ENCODE data around the gene LRRC4C.
A peak's percentile ranks its signal among the peaks of the same experiment; 100 is the strongest.

Gene LRRC4C

GRCh38 chr11:41328324-41328723 lies 131.1 kb downstream of the LRRC4C start:
- DNase-seq = no peak
- no peak for ATAC-seq (replicated peaks)
- no peak overlapping the region for H3K4me3 Mint-ChIP-seq
- H3K27ac Mint-ChIP-seq = no peak overlapping the region
- no peaks in the 10 kb centered on the region for H3K36me3 Mint-ChIP-seq
- no peaks in the 10 kb centered on the region for H3K27me3 Mint-ChIP-seq
- no peaks in the 10 kb centered on the region for H3K4me1 Mint-ChIP-seq
- H3K9me3 Mint-ChIP-seq = peaks cover 2 to 4% of the 10 kb centered on the region in 2 donors

- no peak for DNase-seq
- Mint-ChIP-seq H3K27ac (no peak overlapping the region), H3K36me3 (no peaks in the 10 kb centered on the region), H3K4me1 (peaks cover 0 to 2% of the 10 kb centered on the region in 2 donors), H3K9me3 (peaks cover 4% of the 10 kb centered on the region in 2 donors), H3K27me3 (no peaks in the 10 kb centered on the region), H3K4me3 (no peak overlapping the region)
- no peak for ATAC-seq (replicated peaks)
Observed at GRCh38 chr11:41323446-41323845, 136.0 kb downstream of the LRRC4C start.

DNA sequence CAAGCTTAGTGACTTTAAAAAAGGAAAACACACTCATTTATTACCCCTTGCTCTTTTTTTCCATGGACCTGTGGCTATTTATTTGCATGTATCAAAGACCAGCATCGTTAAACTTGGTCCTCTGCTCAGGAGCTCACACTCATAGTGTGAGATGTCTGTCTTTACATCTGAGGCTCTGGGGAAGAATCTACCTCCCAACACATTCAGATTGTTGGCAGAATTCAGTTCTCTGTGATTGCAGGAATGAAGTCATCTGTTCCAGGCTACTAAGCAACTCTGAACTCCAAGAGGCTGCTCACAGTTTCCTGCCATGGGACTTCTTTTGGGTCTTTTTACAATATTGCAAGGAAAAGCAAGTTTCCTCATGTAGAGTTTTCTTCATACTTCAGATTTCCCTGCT lies 138.8 kb downstream of the LRRC4C start:
- Mint-ChIP-seq H3K4me3 (no peak overlapping the region), H3K36me3 (no peaks in the 10 kb centered on the region), H3K4me1 (peaks cover 0 to 2% of the 10 kb centered on the region in 2 donors), H3K27me3 (no peaks in the 10 kb centered on the region), H3K27ac (peak overlapping the region; percentile 57), H3K9me3 (peaks cover 1 to 8% of the 10 kb centered on the region in 2 donors)
- DNase-seq = no peak
- ATAC-seq (replicated peaks) = peak; percentile 56 to 86

GRCh38 chr11:41320238-41320637 lies 139.2 kb downstream of the LRRC4C start:
- Mint-ChIP-seq H3K9me3 (peaks cover 1 to 8% of the 10 kb centered on the region in 2 donors), H3K4me3 (no peak overlapping the region), H3K36me3 (no peaks in the 10 kb centered on the region), H3K4me1 (peaks cover 0 to 2% of the 10 kb centered on the region in 2 donors), H3K27ac (no peak overlapping the region), H3K27me3 (no peaks in the 10 kb centered on the region)
- peak; percentile 33 to 61 for ATAC-seq (replicated peaks)
- no peak for DNase-seq

DNA sequence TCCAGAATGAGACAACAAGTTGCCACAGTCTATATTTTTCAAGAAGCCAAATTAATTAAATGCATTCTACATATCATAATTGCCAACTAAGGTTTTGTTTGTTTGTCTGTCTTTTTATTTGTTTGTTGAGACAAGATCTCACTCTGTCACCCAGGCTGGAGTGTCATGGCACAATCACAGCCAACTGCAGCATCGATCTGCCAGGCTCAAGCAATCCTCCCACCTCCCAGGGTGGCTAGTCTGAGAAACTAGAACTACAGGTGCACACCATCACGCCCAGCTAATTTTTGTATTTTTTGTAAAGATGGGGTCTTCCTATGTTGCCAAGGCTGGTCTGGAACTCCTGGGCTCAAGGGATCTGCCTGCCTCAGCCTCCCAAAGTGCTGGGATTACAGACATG lies 140.0 kb downstream of the LRRC4C start:
- Mint-ChIP-seq H3K4me3 (no peak overlapping the region), H3K9me3 (peaks cover 1 to 8% of the 10 kb centered on the region in 2 donors), H3K36me3 (no peaks in the 10 kb centered on the region), H3K27me3 (no peaks in the 10 kb centered on the region), H3K27ac (no peak overlapping the region), H3K4me1 (peaks cover 0 to 2% of the 10 kb centered on the region in 2 donors)
- ATAC-seq (replicated peaks) = no peak
- no peak for DNase-seq

- Mint-ChIP-seq H3K36me3 (no peaks in the 10 kb centered on the region), H3K27me3 (no peaks in the 10 kb centered on the region), H3K4me3 (no peak overlapping the region), H3K27ac (no peak overlapping the region), H3K4me1 (peaks cover 0 to 2% of the 10 kb centered on the region in 2 donors), H3K9me3 (peaks cover 0 to 8% of the 10 kb centered on the region in 2 donors)
- ATAC-seq (replicated peaks) = no peak
- DNase-seq = no peak
Observed at GRCh38 chr11:41316751-41317150, 142.7 kb downstream of the LRRC4C start.

DNA sequence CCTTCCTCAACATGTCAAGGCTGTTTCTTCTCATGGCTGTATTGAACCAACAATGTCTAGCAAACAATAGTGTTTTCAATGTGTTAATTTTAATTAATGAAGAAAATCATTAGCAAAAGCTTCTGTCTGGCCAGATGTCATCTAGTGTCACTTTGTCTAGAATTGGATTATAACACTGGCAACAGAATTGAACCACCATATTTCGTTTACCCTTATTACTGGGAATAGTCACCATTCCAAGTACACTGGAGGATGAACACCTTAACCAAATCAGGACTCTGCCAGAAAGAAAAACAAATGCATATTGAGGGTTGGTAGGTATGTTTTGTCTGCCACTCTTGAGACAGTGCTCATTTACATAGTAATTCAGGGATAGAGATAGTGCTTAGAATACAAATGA lies 146.2 kb downstream of the LRRC4C start:
- no peak overlapping the region for H3K4me3 Mint-ChIP-seq
- no peaks in the 10 kb centered on the region for H3K36me3 Mint-ChIP-seq
- no peak for DNase-seq
- ATAC-seq (replicated peaks) = no peak
- H3K9me3 Mint-ChIP-seq = peaks cover 0 to 4% of the 10 kb centered on the region in 2 donors
- H3K27ac Mint-ChIP-seq = no peak overlapping the region
- no peaks in the 10 kb centered on the region for H3K27me3 Mint-ChIP-seq
- H3K4me1 Mint-ChIP-seq = peaks cover 0 to 1% of the 10 kb centered on the region in 2 donors

DNA sequence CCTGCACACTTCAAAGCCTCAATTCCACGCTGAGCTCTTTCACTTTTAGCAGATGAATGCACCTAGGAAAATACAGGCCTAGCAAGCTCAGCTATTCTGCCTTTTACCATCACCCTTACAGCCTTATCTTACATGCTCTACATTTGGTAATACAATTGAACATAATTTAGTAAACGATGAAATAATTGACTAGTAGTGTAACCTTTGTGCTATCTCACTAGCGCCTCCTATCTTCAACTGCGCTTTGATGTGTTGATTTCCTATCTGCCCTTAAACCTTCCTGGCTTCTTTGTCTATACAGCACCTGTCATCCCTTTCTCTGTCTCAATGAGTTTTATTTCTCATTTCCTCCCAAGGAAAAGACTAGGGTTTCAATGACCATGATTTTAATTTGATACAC lies 149.7 kb downstream of the LRRC4C start:
- Mint-ChIP-seq H3K4me3 (no peak overlapping the region), H3K27ac (no peak overlapping the region), H3K27me3 (no peaks in the 10 kb centered on the region), H3K4me1 (peaks cover 12 to 13% of the 10 kb centered on the region in 2 donors), H3K36me3 (peaks cover 0 to 3% of the 10 kb centered on the region in 2 donors), H3K9me3 (peaks cover 3 to 4% of the 10 kb centered on the region in 2 donors)
- no peak for DNase-seq
- ATAC-seq (replicated peaks) = no peak

- H3K4me3 Mint-ChIP-seq = no peak overlapping the region
- H3K27ac Mint-ChIP-seq = peak overlapping the region; percentile 62
- H3K9me3 Mint-ChIP-seq = peaks cover 3 to 4% of the 10 kb centered on the region in 2 donors
- H3K36me3 Mint-ChIP-seq = peaks cover 0 to 3% of the 10 kb centered on the region in 2 donors
- ATAC-seq (replicated peaks) (peak in 1 of 2 donors; percentile 41), DNase-seq (no peak)
- no peaks in the 10 kb centered on the region for H3K27me3 Mint-ChIP-seq
- peaks cover 12 to 13% of the 10 kb centered on the region in 2 donors for H3K4me1 Mint-ChIP-seq
Observed at GRCh38 chr11:41309111-41309522, 150.3 kb downstream of the LRRC4C start.

GRCh38 chr11:41308286-41308685 lies 151.2 kb downstream of the LRRC4C start:
- ATAC-seq (replicated peaks) (no peak), DNase-seq (no peak)
- Mint-ChIP-seq H3K36me3 (peaks cover 0 to 3% of the 10 kb centered on the region in 2 donors), H3K9me3 (peaks cover 3 to 4% of the 10 kb centered on the region in 2 donors), H3K27me3 (no peaks in the 10 kb centered on the region), H3K4me1 (peaks cover 12 to 13% of the 10 kb centered on the region in 2 donors), H3K4me3 (no peak overlapping the region), H3K27ac (no peak overlapping the region)

DNA sequence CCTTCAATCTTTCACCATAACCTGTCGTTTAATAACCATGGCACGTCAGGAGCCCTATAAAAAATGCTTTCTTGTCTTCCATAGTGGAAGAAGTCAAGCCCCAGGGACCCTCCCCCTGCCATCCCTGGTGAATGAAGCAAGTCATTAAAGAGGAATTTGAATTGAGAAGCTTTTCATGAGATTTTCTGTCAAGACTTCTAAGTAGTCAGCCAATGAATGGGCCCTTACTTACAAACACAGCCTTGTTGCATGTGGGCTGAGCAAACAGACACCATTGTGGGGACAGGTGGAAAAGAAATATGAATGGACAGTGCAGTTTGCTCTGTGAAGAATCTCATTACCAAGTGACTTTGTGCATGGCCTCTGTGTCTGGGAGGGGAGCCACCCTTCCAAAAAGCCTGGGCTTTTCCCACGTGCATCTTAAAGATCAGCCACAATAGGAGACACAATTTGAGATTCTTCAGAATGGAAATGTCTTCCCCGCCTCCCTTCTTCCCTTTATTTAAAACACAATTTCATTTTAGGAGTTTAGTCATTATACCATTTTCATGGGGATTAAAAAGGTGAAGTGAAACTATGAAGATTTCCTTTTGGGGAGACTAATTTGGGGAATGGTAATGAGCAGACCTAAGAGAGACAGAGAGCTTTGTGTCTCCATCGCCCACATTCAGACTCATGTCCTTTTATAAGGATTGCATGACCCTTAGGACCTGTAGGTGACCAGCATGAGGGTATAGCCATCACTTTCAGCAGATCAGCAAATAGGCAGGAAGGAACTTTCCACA lies 152.0 kb downstream of the LRRC4C start:
- no peak for DNase-seq
- H3K27ac Mint-ChIP-seq = peak overlapping the region; percentile 73

DNA sequence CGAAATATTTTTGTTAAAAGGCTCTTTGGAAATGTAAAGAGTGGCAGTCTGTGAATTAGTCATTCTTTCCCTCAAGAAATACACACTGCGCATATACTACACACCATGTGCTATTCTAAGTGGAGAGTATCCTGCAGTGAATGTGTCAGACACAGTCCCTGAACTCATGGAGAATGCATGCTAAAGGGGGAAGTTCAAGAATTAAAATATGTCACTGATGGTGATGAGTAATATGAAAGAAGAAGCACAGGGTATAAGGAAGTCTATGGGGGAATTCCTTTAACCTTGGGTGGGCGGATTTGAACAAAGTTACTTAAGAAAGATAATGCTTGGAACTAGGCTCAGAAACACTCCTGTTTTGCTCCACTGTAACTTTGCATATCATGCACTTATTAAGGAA lies 153.0 kb downstream of the LRRC4C start:
- ATAC-seq (replicated peaks) (peak; percentile 81 to 82), DNase-seq (no peak)
- peaks cover 12 to 13% of the 10 kb centered on the region in 2 donors for H3K4me1 Mint-ChIP-seq
- H3K9me3 Mint-ChIP-seq = peaks cover 3 to 4% of the 10 kb centered on the region in 2 donors
- peaks cover 0 to 3% of the 10 kb centered on the region in 2 donors for H3K36me3 Mint-ChIP-seq
- H3K27me3 Mint-ChIP-seq = no peaks in the 10 kb centered on the region
- peak overlapping the region in 1 of 2 donors; percentile 19 for H3K4me3 Mint-ChIP-seq
- peak overlapping the region; percentile 26 for H3K27ac Mint-ChIP-seq

More for the DNA sequence above, 152.0 kb downstream of the LRRC4C start:
- H3K36me3 Mint-ChIP-seq = peaks cover 0 to 3% of the 10 kb centered on the region in 2 donors
- no peak overlapping the region for H3K4me3 Mint-ChIP-seq
- ATAC-seq (replicated peaks) = peak; percentile 39 to 40
- H3K27me3 Mint-ChIP-seq = no peaks in the 10 kb centered on the region
- H3K4me1 Mint-ChIP-seq = peaks cover 12 to 13% of the 10 kb centered on the region in 2 donors
- H3K9me3 Mint-ChIP-seq = peaks cover 3 to 4% of the 10 kb centered on the region in 2 donors

DNA sequence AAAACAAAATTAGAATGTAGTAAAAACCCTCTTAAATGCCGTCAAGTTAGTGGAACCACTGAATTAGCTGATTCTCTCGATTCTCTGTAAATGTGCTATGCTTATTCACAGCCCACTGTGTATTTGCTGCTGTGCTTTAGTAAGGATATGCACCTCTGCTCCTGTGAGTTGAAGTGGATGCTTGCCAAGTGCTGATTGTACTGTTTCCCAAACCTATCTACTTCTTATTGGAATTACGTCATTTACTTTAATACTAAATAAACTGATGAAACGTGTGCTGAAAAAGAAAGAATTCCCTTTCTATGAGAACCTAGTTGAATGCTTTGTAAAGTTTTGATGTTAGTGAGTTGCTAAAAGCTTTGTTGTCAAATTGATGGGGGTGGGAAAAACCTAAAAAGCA lies 158.4 kb downstream of the LRRC4C start:
- DNase-seq = no peak
- peaks cover under 1% of the 10 kb centered on the region in 2 donors for H3K4me1 Mint-ChIP-seq

GRCh38 chr11:41289408-41289807 lies 170.0 kb downstream of the LRRC4C start:
- ATAC-seq (replicated peaks) = peak in 1 of 2 donors; percentile 27
- no peaks in the 10 kb centered on the region for H3K27me3 Mint-ChIP-seq
- no peaks in the 10 kb centered on the region for H3K36me3 Mint-ChIP-seq
- no peaks in the 10 kb centered on the region for H3K9me3 Mint-ChIP-seq
- DNase-seq = no peak
- no peaks in the 10 kb centered on the region for H3K4me1 Mint-ChIP-seq
- H3K4me3 Mint-ChIP-seq = no peak overlapping the region
- no peak overlapping the region for H3K27ac Mint-ChIP-seq

More for the DNA sequence above, 158.4 kb downstream of the LRRC4C start:
- Mint-ChIP-seq H3K9me3 (peaks cover under 1 to 1% of the 10 kb centered on the region in 2 donors), H3K27me3 (no peaks in the 10 kb centered on the region), H3K36me3 (peaks cover 0 to under 1% of the 10 kb centered on the region in 2 donors), H3K27ac (no peak overlapping the region), H3K4me3 (no peak overlapping the region)
- ATAC-seq (replicated peaks) = no peak

DNA sequence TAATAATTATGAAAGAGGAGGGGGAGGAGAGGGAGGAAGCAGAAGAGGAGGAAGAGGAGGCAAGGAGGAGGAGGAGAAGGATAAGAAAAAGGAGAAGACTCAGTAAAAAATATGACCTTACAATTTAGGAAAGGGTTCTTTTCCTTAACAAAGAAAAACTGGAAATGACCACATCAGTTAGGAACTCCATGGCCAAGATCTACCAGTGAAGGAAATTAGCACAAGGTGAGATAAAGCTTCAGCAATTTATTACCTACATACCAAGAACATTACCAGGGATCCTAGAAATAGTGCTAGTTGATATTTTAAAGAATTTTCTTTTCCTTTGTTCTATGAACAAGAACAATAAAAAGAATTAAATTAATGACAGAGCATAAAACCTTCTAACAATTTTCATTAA lies 172.7 kb downstream of the LRRC4C start:
- H3K4me3 Mint-ChIP-seq = no peak overlapping the region
- no peaks in the 10 kb centered on the region for H3K36me3 Mint-ChIP-seq
- no peaks in the 10 kb centered on the region for H3K4me1 Mint-ChIP-seq

More for the DNA sequence above, 172.7 kb downstream of the LRRC4C start:
- ATAC-seq (replicated peaks) (no peak), DNase-seq (no peak)
- Mint-ChIP-seq H3K27me3 (no peaks in the 10 kb centered on the region), H3K27ac (no peak overlapping the region), H3K9me3 (no peaks in the 10 kb centered on the region)
